Large intestine (tissue), 3 donors: ENCODE data around the gene MICAL1. TPM values are rescaled to one million over a fixed set of nuclear protein-coding genes. Genes with fewer than 3 reads are reported as not detected.

Source experiments
- DNase-seq, 2 donors: peaks; one replicate each; pipeline versions ENCODE4 v3.0.0 to v3.0.0-alpha.2; 2013
- H3K27ac ChIP-seq: one replicate; pipeline ENCODE4 v1.5.1; 2013; ENCODE audit warnings: low read length
- H3K27me3 ChIP-seq: 2 replicates; pipeline ENCODE4 v1.6.1; 2013; ENCODE audit warnings: low read length; ENCODE audit not compliant: control insufficient read depth, insufficient read depth
- H3K36me3 ChIP-seq: 2 replicates; pipeline ENCODE4 v1.6.1; 2013; ENCODE audit warnings: low read length; ENCODE audit not compliant: control insufficient read depth, insufficient read depth
- H3K4me1 ChIP-seq: one replicate; pipeline ENCODE4 v1.6.1; 2013; ENCODE audit warnings: low read length; ENCODE audit not compliant: control insufficient read depth, insufficient read depth
- H3K4me3 ChIP-seq: one replicate; pipeline ENCODE4 v1.5.1; 2013; ENCODE audit warnings: low read length
- H3K9me3 ChIP-seq: one replicate; pipeline ENCODE4 v1.6.1; 2013; ENCODE audit warnings: mild to moderate bottlenecking, low read depth, low read length, moderate library complexity; ENCODE audit not compliant: control insufficient read depth
- WGBS: methylation state at CpG from one replicate; pipeline ENCODE4 v1.1.5; 2013; ENCODE audit warnings: low lambda C conversion rate; ENCODE audit not compliant: insufficient coverage; 5-methylcytosine and 5-hydroxymethylcytosine counted together
- polyA plus RNA-seq: library from polyadenylated mRNA; unstranded; fragments of 120-200 nt; gene quantifications from one replicate; pipeline ENCODE4 v1.2.1, GENCODE V29; 2013

The MICAL1 gene
- polyA plus RNA-seq, 1 donor: 170 TPM

GRCh38 chr6:109429496-109429895, 26.1 kb downstream of the MICAL1 start:
- Histone ChIP-seq H3K4me3 (no peak overlapping the region), H3K27ac (no peak overlapping the region), H3K4me1 (no peaks in the 10 kb centered on the region), H3K9me3 (no peaks in the 10 kb centered on the region), H3K27me3 (no peaks in the 10 kb centered on the region), H3K36me3 (no peaks in the 10 kb centered on the region)
- no CpG with 5 or more reads among the region's 3 CpGs for WGBS
- no peak for DNase-seq

DNA sequence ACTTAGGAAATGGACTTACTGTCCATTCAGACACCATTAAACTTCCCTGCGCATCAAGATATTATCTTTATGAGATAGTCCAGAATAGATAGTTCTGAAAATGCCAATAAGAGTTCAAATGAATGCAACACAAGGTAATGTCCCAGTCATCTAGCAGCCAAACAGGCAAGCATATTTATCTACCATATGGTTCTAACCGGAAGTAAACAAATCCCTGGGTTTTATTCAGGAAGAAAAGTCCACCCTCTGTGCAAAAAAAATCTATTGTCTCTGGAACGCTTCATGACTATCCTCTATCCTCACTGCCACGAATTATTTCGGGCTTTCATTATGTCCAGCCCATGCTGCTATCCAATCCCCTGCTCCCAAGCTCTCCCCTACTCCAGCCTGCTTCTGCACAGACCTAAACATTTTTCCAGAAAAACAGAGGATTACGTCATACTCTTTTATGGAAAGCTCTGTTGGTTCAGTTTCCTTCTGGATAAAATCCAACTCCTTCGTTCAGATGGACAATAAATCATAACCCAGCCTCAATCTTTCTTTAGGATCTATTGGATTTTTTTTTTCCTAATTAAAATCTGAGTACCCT, 26.6 kb downstream of the MICAL1 start:
- WGBS: 77% methylated on average over 3 of the region's 7 CpGs
- Histone ChIP-seq H3K9me3 (no peaks in the 10 kb centered on the region), H3K27ac (no peak overlapping the region), H3K4me3 (no peak overlapping the region), H3K4me1 (no peaks in the 10 kb centered on the region), H3K27me3 (no peaks in the 10 kb centered on the region), H3K36me3 (no peaks in the 10 kb centered on the region)
- DNase-seq: no peak

- Histone ChIP-seq H3K27ac (no peak overlapping the region), H3K4me3 (no peak overlapping the region), H3K9me3 (no peaks in the 10 kb centered on the region), H3K27me3 (no peaks in the 10 kb centered on the region), H3K36me3 (no peaks in the 10 kb centered on the region), H3K4me1 (no peaks in the 10 kb centered on the region)
- DNase-seq: no peak
- no CpG with 5 or more reads among the region's 2 CpGs for WGBS
Measured at GRCh38 chr6:109424946-109425345, 30.6 kb downstream of the MICAL1 start.

GRCh38 chr6:109421184-109421583, 34.4 kb downstream of the MICAL1 start:
- no peaks in the 10 kb centered on the region for H3K4me1 ChIP-seq
- no peaks in the 10 kb centered on the region for H3K27me3 ChIP-seq
- no peak for DNase-seq
- H3K36me3 ChIP-seq: no peaks in the 10 kb centered on the region
- no peaks in the 10 kb centered on the region for H3K9me3 ChIP-seq
- H3K27ac ChIP-seq: no peak overlapping the region
- H3K4me3 ChIP-seq: no peak overlapping the region
- WGBS: no CpG with 5 or more reads among the region's 1 CpG

- Histone ChIP-seq H3K36me3 (no peaks in the 10 kb centered on the region), H3K27ac (no peak overlapping the region), H3K27me3 (no peaks in the 10 kb centered on the region), H3K9me3 (no peaks in the 10 kb centered on the region), H3K4me3 (no peak overlapping the region), H3K4me1 (no peaks in the 10 kb centered on the region)
- no peak for DNase-seq
- no CpG with 5 or more reads among the region's 1 CpG for WGBS
Measured at GRCh38 chr6:109420751-109421150, 34.8 kb downstream of the MICAL1 start.

GRCh38 chr6:109417646-109418045, 37.9 kb downstream of the MICAL1 start:
- Histone ChIP-seq H3K9me3 (no peaks in the 10 kb centered on the region), H3K27ac (no peak overlapping the region), H3K36me3 (no peaks in the 10 kb centered on the region), H3K27me3 (no peaks in the 10 kb centered on the region), H3K4me3 (no peak overlapping the region), H3K4me1 (no peaks in the 10 kb centered on the region)
- no peak for DNase-seq
- WGBS: 83% methylated on average over 3 of the region's 4 CpGs

- Histone ChIP-seq H3K27me3 (no peaks in the 10 kb centered on the region), H3K36me3 (no peaks in the 10 kb centered on the region), H3K4me1 (no peaks in the 10 kb centered on the region), H3K9me3 (no peaks in the 10 kb centered on the region), H3K4me3 (no peak overlapping the region), H3K27ac (no peak overlapping the region)
- no CpG with 5 or more reads among the region's 2 CpGs for WGBS
- DNase-seq: no peak
Measured at GRCh38 chr6:109411034-109411433, 44.5 kb downstream of the MICAL1 start.

DNA sequence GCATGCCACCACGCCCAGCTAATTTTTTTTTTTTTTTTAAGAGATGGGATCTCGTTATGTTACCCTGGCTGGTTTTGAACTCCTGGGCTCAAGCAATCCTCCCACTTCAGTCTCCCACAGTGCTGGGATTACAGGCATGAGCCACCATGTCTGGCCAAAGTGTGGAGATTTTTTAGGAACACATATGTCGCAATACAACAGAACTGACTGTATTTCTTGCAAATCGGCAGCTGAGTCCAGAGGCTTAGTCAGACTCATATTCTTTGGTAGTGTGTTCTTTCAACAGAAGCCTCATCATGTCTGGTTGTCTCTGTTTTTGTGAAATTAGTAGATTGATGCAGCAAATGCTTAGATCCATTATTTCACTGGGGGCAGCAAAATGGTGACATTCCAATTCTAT, 49.4 kb downstream of the MICAL1 start:
- Histone ChIP-seq H3K9me3 (no peaks in the 10 kb centered on the region), H3K4me3 (no peak overlapping the region), H3K27me3 (no peaks in the 10 kb centered on the region), H3K27ac (no peak overlapping the region), H3K4me1 (no peaks in the 10 kb centered on the region), H3K36me3 (no peaks in the 10 kb centered on the region)
- no peak for DNase-seq
- WGBS: no CpG with 5 or more reads among the region's 4 CpGs

DNA sequence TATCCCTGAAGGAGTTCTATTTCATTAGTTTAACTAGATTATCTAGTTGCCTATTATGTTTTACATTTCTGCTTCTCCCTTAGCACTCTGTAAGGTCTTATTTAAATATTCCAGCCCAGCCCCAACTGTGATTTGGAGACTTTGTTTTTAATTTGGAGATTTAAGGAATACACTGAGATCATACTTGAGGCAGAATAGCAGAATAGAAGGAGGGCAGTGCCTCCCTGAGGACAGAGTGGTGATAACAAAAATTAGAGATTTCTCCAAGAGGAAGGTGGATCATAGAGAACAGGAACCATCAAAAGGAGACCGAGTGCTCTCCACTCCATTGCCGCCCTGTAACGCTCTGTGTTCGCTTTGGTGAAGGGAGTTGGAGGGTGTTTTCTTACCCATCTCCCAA, 58.6 kb downstream of the MICAL1 start:
- no peak overlapping the region for H3K27ac ChIP-seq
- H3K27me3 ChIP-seq: no peaks in the 10 kb centered on the region
- no peaks in the 10 kb centered on the region for H3K9me3 ChIP-seq
- H3K4me1 ChIP-seq: no peaks in the 10 kb centered on the region
- H3K4me3 ChIP-seq: no peak overlapping the region
- WGBS: no CpG with 5 or more reads among the region's 4 CpGs
- DNase-seq: no peak
- no peaks in the 10 kb centered on the region for H3K36me3 ChIP-seq

- no peak overlapping the region for H3K27ac ChIP-seq
- H3K27me3 ChIP-seq: no peaks in the 10 kb centered on the region
- no peak for DNase-seq
- no peaks in the 10 kb centered on the region for H3K4me1 ChIP-seq
- 94% methylated on average over 4 of the region's 12 CpGs for WGBS
- H3K36me3 ChIP-seq: no peaks in the 10 kb centered on the region
- no peak overlapping the region for H3K4me3 ChIP-seq
- H3K9me3 ChIP-seq: no peaks in the 10 kb centered on the region
Measured at GRCh38 chr6:109396046-109396718, 59.4 kb downstream of the MICAL1 start.
